Calu3 (cell line): Measurements from ENCODE around the gene PCARE. TPM values are rescaled to one million over a fixed set of nuclear protein-coding genes. Genes with fewer than 3 reads are reported as not detected.

Source experiments
- BruUV-seq: library from RNA; stranded (reverse); fragments of 400-500 nt; replicated peaks from 2 replicates; lab custom pipeline; 2021; lab: Mats Ljungman, UMichigan
- CTCF ChIA-PET: fragments of 300-600 bp; sonication (Branson Sonifier 250); formaldehyde crosslinking; loops from one replicate; lab custom pipeline; 2022; ENCODE audit warnings: antibody characterized with exemption; lab: Charles Lee
- DNase-seq: peaks from one replicate; pipeline ENCODE4 v3.0.0; 2022
- H3K27ac Mint-ChIP-seq: one replicate; pipeline ENCODE4 v1.8.0; 2022; ENCODE audit warnings: mixed read lengths; ENCODE audit not compliant: unreplicated experiment
- H3K27me3 Mint-ChIP-seq: one replicate; pipeline ENCODE4 v1.8.0; 2022; ENCODE audit warnings: mixed read lengths; ENCODE audit not compliant: unreplicated experiment
- H3K36me3 Mint-ChIP-seq: one replicate; pipeline ENCODE4 v1.8.0; 2022; ENCODE audit warnings: mild to moderate bottlenecking, moderate library complexity, mixed read lengths; ENCODE audit not compliant: insufficient read depth, unreplicated experiment
- H3K4me1 Mint-ChIP-seq: one replicate; pipeline ENCODE4 v1.8.0; 2022; ENCODE audit warnings: mild to moderate bottlenecking, low read depth, mixed read lengths; ENCODE audit not compliant: unreplicated experiment
- H3K4me3 Mint-ChIP-seq: one replicate; pipeline ENCODE4 v1.8.0; 2022; ENCODE audit warnings: mild to moderate bottlenecking, low read depth, moderate library complexity, mixed read lengths; ENCODE audit not compliant: unreplicated experiment
- H3K9me3 Mint-ChIP-seq: one replicate; pipeline ENCODE4 v1.8.0; 2022; ENCODE audit warnings: low read depth, mixed read lengths; ENCODE audit not compliant: unreplicated experiment
- CTCF ChIP-seq: fragments of 200-600 bp; IDR thresholded peaks from one replicate; pipeline ENCODE4 v1.8.0; 2022; ENCODE audit warnings: antibody characterized with exemption; ENCODE audit not compliant: unreplicated experiment
- intact Hi-C: fragments of 100-400 bp; cut with micrococcal nuclease; formaldehyde crosslinking; loops from one replicate; pipeline ENCODE4 v1.10.0; 2022; ENCODE audit not compliant: unreplicated experiment
- total RNA-seq: library from RNA; stranded (reverse); gene quantifications from 2 replicates; pipeline ENCODE4 v1.2.3, GENCODE V29; 2022

Gene PCARE
- total RNA-seq, 1 experiment from 2014 or later = not detected

- Mint-ChIP-seq H3K4me1 (peaks cover 50% of the 10 kb centered on the region), H3K36me3 (no peaks in the 10 kb centered on the region), H3K4me3 (no peak overlapping the region), H3K27ac (no peak overlapping the region), H3K27me3 (no peaks in the 10 kb centered on the region), H3K9me3 (no peaks in the 10 kb centered on the region)
- CTCF ChIA-PET = interaction anchor here (0.5 to 1.6 kb wide), 5 partner anchors 52 to 652 kb away, joined by 3 to 6 read pairs (median 4); no protein-coding TSS in a partner anchor
- DNase-seq = no peak
- intact Hi-C loops = loop anchor here (1.0 kb wide), 1 partner anchor 142 kb away; no protein-coding TSS in a partner anchor
- TF ChIP-seq CTCF = no peak
- BruUV-seq = no TSS peak
Observed at GRCh38 chr2:29054430-29054829, 19.9 kb downstream of the PCARE start.

GRCh38 chr2:29053670-29054400, 20.5 kb downstream of the PCARE start:
- TF ChIP-seq CTCF = peak; percentile 28
- no peaks in the 10 kb centered on the region for H3K36me3 Mint-ChIP-seq
- CTCF ChIA-PET = interaction anchor here (0.5 to 1.6 kb wide), 4 partner anchors 53 to 584 kb away, joined by 3 to 6 read pairs (median 4); no protein-coding TSS in a partner anchor
- no peaks in the 10 kb centered on the region for H3K9me3 Mint-ChIP-seq
- intact Hi-C loops = loop anchor here (1.0 kb wide), 1 partner anchor 142 kb away; no protein-coding TSS in a partner anchor
- no TSS peak for BruUV-seq
- DNase-seq = peak; percentile 45
- H3K27me3 Mint-ChIP-seq = no peaks in the 10 kb centered on the region
- H3K4me1 Mint-ChIP-seq = peaks cover 50% of the 10 kb centered on the region
- no peak overlapping the region for H3K4me3 Mint-ChIP-seq
- H3K27ac Mint-ChIP-seq = no peak overlapping the region

GRCh38 chr2:29053223-29053622, 21.1 kb downstream of the PCARE start:
- H3K4me1 Mint-ChIP-seq = peaks cover 50% of the 10 kb centered on the region
- H3K27ac Mint-ChIP-seq = no peak overlapping the region
- no peaks in the 10 kb centered on the region for H3K9me3 Mint-ChIP-seq
- no peak for TF ChIP-seq CTCF
- H3K4me3 Mint-ChIP-seq = no peak overlapping the region
- intact Hi-C loops = no loop called here
- H3K27me3 Mint-ChIP-seq = no peaks in the 10 kb centered on the region
- CTCF ChIA-PET = interaction anchor here (1.6 kb wide), 1 partner anchor 53 kb away, joined by 3 read pairs; no protein-coding TSS in a partner anchor
- no TSS peak for BruUV-seq
- H3K36me3 Mint-ChIP-seq = no peaks in the 10 kb centered on the region
- DNase-seq = peak; percentile 27

DNA sequence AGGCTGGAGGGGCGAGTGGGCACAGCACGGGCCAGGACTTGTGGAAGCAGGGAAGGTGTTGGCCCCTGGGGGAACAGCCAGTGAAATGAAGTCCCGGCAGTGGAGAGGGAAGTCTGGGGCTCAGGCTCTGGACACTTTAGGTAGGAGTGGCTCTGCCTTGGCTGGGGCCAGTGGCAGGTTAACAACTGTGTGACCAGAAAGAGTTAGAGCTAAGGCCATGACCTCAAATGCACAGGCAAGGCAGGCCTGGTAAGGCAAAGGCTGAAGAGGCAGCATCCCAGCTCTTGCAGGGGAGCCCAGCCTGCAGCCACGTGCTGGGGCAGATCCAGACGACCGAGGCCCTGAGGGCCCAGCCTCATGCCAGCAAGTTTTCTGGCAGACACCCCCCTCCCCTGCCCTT, 21.5 kb downstream of the PCARE start:
- no peak for TF ChIP-seq CTCF
- BruUV-seq = no TSS peak
- Mint-ChIP-seq H3K4me3 (no peak overlapping the region), H3K27ac (no peak overlapping the region), H3K36me3 (no peaks in the 10 kb centered on the region), H3K4me1 (peaks cover 49% of the 10 kb centered on the region), H3K9me3 (no peaks in the 10 kb centered on the region), H3K27me3 (no peaks in the 10 kb centered on the region)
- intact Hi-C loops = no loop called here
- CTCF ChIA-PET = no interaction called here
- no peak for DNase-seq
